GM19397 (cell line): Measurements from ENCODE around the gene C18orf63.

Source experiments
- ATAC-seq: cut with Tn5 transposase; IDR thresholded peaks from one replicate; pipeline ENCODE4 v1.9.1; 2021; ENCODE audit warnings: mild to moderate bottlenecking, moderate library complexity; ENCODE audit not compliant: unreplicated experiment

Gene C18orf63

GRCh38 chr18:74402806-74403433 is 87.3 kb downstream of the C18orf63 start:
- ATAC-seq, result no peak

- ATAC-seq, result no peak
Measured at GRCh38 chr18:74407888-74408287, 92.2 kb downstream of the C18orf63 start.
